HG02588 (cell line): Measurements from ENCODE around the gene HELZ.

ENCODE experiments used
- ATAC-seq: cut with Tn5 transposase; IDR thresholded peaks from one replicate; pipeline ENCODE4 v1.9.1; 2021; ENCODE audit warnings: mild to moderate bottlenecking, moderate library complexity; ENCODE audit not compliant: unreplicated experiment

The HELZ gene

GRCh38 chr17:67088639-67089038 lies 156.4 kb downstream of the HELZ start:
- ATAC-seq = no peak

GRCh38 chr17:67085406-67085805 lies 159.6 kb downstream of the HELZ start:
- ATAC-seq = no peak

GRCh38 chr17:67082107-67082506 lies 162.9 kb downstream of the HELZ start:
- no peak for ATAC-seq

GRCh38 chr17:67080804-67081203 lies 164.2 kb downstream of the HELZ start:
- ATAC-seq = no peak

- no peak for ATAC-seq
These were observed 165.5 kb downstream of the HELZ start for GRCh38 chr17:67079491-67079890.

- no peak for ATAC-seq
These were observed 166.7 kb downstream of the HELZ start for GRCh38 chr17:67078292-67078691.

- no peak for ATAC-seq
These were observed 168.7 kb downstream of the HELZ start for GRCh38 chr17:67076290-67076689.

GRCh38 chr17:67074781-67075180 lies 170.2 kb downstream of the HELZ start:
- no peak for ATAC-seq

GRCh38 chr17:67072885-67073284 lies 172.1 kb downstream of the HELZ start:
- ATAC-seq = no peak

GRCh38 chr17:67071595-67071994 lies 173.4 kb downstream of the HELZ start:
- ATAC-seq = no peak

- ATAC-seq = no peak
These were observed 175.3 kb downstream of the HELZ start for GRCh38 chr17:67069603-67070136.

GRCh38 chr17:67068999-67069398 lies 176.0 kb downstream of the HELZ start:
- no peak for ATAC-seq

GRCh38 chr17:67067571-67068482 lies 177.2 kb downstream of the HELZ start:
- no peak for ATAC-seq

- no peak for ATAC-seq
These were observed 178.3 kb downstream of the HELZ start for GRCh38 chr17:67066717-67067116.

GRCh38 chr17:67063141-67063540 lies 181.9 kb downstream of the HELZ start:
- no peak for ATAC-seq

- ATAC-seq = no peak
These were observed 185.6 kb downstream of the HELZ start for GRCh38 chr17:67059372-67059771.

- no peak for ATAC-seq
These were observed 187.0 kb downstream of the HELZ start for GRCh38 chr17:67058036-67058435.

- ATAC-seq = no peak
These were observed 188.1 kb downstream of the HELZ start for GRCh38 chr17:67056746-67057490.

- ATAC-seq = no peak
These were observed 188.9 kb downstream of the HELZ start for GRCh38 chr17:67055811-67056745.

- no peak for ATAC-seq
These were observed 190.0 kb downstream of the HELZ start for GRCh38 chr17:67055041-67055443.

GRCh38 chr17:67054608-67055007 lies 190.4 kb downstream of the HELZ start:
- no peak for ATAC-seq
